CD4-positive, alpha-beta T cell treated with Interleukin-4 for 4 hours (primary cell): Measurements from ENCODE around the gene DUS3L.
"Not testable (repeated sequence)": the region's sequence is repeated elsewhere in the genome, so short reads cannot be mapped to it uniquely, and the experiment has no call there.

Experiments
- DNase-seq: peaks from one replicate; pipeline ENCODE4 v3.0.0-alpha.2; 2020

Gene DUS3L

DNA sequence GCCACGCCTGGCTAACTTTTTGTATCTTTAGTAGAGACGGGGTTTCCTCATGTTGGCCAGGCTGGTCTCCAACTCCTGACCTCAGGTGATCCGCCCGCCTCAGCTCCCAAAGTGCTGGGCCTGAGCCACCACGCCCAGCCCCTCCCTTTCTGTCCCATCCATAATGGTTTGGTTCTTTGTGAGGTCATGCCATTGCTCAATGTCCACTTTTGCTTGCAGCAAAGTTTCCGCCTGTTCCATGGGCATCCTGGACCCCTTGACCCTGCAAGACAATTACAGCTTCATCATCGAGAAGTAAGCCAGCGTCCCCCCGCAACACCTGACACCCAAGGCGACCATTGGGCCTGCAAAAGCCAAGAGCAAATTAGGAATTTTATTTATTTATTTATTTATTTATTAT, 23.0 kb downstream of the DUS3L start:
- DNase-seq = no peak

GRCh38 chr19:5765220-5765619, 25.7 kb downstream of the DUS3L start:
- no peak for DNase-seq

GRCh38 chr19:5762608-5763217, 28.2 kb downstream of the DUS3L start:
- DNase-seq = no peak

DNA sequence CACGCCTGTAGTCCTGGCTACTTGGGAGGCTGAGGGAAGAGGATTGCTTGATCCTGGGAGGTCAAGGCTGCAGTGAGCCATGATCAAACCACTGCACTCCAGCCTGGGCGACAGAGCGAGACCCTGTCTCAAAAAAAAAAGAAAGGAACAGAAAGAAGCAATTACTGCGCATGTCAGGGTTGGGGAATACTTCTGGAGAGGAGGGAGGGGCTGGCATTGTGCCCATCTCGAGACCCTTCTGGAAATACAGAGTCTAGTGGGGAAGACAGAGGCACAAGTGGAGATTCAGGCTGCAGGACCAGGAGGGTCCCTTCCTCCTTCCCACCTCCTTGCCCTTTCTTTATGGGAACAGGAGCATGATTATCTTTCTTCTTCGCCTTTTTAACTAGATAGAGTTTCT, 37.2 kb downstream of the DUS3L start:
- DNase-seq = no peak

GRCh38 chr19:5751709-5752108, 39.3 kb downstream of the DUS3L start:
- DNase-seq = no peak

- no peak for DNase-seq
Observed at GRCh38 chr19:5749505-5749904, 41.5 kb downstream of the DUS3L start.

- DNase-seq = not testable (repeated sequence)
Observed at GRCh38 chr19:5748920-5749319, 42.0 kb downstream of the DUS3L start.

DNA sequence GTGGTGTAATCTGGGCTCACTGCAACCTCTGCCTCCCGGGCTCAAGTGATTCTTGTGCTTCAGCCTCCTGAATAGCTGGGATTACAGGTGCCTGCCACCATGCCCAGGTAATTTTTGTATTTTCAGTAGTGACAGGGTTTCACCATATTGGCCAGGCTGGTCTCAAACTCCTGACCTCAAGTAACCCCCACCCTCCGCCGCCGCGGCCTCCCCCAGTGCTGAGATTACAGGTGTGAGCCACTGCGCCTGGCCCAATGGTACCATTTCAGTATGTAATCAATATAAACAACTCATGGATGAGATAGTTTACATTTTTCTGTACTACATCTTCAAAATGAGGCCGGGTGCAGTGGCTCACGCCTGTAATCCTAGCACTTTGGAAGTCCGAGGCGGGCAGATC, 46.0 kb downstream of the DUS3L start:
- DNase-seq = not testable (repeated sequence)

DNA sequence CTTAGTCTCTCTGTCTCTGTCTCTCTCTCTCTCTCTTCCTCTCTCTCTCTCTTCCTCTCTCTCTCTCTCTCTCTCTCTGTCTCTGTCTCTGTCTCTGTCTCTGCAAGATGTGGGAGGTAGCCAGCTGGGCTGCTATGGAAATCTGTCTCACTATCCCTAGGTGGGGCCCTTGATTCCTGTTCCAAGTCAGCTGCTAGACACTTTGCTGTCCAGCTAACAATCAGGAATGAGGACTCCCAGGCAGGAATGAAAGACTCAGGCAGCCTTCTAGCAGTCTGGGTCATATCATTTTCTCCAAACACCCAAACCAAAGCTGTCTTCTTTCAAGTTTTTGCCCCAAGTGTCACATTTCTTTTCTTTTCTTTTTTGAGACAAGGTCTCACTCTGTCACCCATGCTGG, 47.3 kb downstream of the DUS3L start:
- DNase-seq = no peak

GRCh38 chr19:5742051-5742450, 48.9 kb downstream of the DUS3L start:
- no peak for DNase-seq

DNA sequence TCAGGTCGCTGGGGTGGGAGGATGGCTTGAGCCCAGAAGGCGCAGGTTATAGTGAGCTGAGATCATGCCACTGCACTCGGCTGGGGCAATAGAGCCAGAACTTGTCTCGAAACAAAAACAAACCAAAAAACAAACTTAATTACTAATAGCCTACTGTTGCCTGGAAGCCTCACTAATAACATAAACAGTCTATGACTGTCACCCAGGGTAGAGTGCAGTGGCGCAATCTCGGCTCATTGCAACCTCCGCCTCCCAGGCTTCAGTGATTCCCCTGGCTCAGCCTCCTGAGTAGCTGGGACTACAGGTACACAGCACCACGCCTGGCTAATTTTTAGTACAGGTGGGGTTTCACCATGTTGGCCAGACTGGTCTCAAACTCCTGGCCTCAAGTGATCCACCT, 52.5 kb downstream of the DUS3L start:
- no peak for DNase-seq
